HG02885 (cell line): ENCODE data around the gene CPLX1.

ENCODE experiments used
- ATAC-seq: cut with Tn5 transposase; IDR thresholded peaks from one replicate; pipeline ENCODE4 v1.9.1; 2021; ENCODE audit warnings: mild to moderate bottlenecking; ENCODE audit not compliant: unreplicated experiment, poor library complexity

CPLX1 gene

DNA sequence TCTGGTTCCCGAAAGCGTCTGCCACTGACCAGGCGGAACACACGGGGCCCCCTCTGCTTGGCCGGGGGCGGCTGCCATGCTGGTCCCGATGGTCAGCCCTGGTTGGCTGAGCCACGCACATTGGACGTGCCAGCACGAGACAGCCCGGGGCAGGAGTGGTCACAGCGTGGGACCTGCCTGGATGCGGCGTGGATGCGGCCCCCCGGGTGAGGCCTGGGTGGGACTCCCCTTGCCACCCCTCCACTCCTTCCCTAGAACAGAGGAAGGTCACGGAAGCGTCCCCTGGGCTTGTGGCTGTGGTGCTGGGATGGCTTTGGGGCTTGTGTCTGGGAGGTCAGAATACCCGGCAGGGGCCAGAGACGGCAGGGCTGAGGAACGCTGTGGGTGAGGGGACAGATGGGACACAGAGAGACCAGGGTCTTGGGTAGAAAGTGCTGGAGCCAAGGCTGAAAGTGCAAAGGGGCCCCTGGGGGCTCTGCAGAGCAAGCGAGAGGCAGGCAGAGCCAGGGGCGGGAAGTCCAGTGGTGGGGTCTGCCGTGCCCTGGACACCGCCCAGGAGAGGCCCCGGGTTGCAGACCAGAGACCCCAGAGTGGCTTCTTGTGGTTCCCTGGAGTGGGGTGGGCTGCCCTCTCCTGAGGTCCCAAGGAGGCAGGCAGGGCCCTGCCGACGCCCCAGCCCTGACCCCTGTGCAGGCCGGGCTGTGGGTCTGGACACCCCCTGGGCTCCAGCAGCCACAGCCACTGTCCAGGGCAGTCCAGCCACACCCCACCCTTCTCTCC, 8.6 kb upstream of the CPLX1 start:
- ATAC-seq: no peak

DNA sequence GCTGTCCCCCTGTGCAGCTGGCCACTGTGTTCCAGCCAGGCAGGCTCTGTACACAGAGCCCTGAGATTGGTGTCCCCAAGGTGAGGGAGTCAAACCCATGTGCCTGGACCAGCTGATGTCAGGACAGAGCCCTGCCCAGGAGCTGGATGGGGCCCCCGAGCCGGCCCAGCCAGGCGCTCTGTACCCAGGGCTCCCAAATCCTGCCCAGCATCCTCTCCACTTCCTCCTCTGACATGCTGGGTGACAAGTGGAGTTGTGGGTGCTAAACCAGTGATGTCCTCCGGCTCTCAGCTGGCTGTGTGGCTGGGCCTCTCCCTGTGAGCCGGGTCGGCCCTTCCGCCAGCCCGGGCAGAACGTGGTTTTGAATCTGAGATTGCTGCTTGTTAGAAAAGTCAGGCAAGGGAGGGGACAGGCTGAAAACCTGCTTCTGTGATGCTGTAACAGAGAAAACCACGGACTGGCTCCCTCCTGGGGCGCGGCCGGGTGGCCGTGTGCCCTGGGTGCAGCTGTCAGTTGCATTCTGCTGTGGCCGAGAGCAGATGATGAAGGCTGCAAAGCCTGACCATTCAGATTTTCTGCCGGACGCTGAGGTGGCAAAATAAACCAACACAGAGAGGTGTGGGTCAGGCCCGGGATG, 7.9 kb upstream of the CPLX1 start:
- no peak for ATAC-seq

DNA sequence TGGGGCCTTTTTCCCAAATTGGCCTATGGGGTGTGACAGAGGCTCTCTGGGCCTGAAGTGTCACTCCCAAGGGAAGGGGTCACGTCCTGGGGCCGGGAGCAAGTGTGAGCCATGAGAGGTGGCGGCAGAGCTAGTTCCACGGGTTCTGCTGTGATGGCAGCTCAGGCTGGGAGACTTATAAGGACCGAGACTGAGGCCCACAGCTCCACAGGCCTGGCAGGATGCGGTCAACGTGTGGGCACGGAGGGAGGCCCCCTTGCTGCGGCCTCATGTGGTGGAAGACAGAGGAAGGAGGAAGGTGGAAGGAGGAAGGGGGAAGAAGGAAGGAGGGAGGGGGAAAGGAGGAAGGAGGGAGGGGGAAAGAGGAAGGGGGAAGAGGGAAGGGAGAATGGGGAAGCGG, 7.2 kb upstream of the CPLX1 start:
- no peak for ATAC-seq

DNA sequence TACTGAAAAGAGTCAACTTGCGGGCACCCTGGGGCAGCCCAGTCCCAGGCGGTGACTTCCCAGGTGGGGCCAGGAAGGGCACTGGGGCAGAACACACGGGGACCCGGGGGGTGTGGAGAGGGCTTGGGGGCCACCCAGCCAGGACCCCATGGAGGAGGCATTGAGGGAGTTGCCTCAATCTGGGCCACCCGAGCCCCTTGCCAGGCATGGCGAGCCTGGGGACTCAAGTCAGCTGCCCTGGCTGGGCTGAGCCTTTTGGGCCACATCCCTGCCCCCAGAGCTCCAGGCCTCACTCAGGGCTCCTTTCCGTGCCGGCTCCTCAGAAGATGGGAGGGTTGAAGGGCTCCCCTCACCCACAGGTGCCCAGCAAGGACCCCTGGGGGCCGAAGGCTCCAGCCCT, 6.6 kb upstream of the CPLX1 start:
- ATAC-seq: no peak

- no peak for ATAC-seq
Measured at GRCh38 chr4:832108-832507, 6.2 kb upstream of the CPLX1 start.

DNA sequence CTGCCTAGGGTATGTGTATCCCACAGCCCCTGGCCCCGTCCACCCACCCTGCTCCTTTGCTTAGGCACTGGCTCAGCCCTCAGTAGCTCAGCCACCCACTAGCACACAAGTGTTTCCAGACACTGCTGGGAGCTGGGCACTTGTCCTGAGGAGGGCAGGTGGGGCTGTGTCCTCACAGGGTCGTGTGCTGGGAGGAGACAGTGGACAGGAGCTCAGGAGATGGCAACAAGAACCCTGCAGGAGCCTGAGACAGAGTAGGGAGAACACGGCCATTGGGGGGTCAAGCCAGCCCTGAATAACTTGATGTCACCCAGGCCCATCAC, 5.5 kb upstream of the CPLX1 start:
- no peak for ATAC-seq

DNA sequence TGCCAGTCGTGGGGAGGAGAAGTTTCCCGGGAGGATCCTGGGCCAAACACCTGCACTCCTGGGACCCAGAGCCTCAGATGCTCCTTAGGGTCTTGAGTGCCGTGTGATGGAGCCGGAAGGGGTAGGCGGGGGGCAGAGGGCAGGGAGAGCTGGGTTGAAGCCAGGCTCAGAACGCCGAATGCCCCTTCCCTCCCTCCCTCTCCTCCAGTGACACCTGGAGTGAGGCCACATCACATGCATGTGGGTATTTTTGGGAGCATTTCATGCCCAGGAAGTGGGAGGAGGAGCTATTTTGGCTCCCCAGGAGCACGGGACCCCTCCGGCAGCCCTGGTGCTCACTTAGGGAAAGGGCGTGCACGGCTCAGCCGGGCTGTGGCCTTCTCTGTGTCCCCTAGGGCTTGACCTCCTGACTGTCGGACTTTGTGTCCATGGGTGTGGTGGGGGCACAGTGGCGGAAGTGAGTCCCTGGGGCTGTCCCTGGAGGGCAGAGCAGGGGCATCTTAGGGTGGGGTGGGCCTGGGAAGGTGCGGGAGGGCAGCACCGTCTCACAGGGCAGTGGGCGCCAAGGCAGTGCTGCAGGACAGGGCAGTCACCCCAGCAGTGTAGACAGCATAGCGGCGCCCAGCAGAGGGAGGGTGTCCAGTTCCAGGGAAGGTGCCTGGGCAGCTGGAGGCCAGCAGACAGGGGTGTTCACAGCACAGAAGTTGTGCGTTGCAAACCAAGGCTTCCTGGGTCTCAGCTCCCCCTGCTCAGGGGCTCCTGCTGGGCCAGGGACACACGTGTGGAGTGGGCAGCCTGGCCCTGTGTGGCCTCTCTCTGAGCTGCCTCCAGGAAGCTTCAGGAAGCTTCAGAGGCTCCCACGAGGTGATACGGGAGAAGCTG, 4.9 kb upstream of the CPLX1 start:
- ATAC-seq: no peak

GRCh38 chr4:829761-830600, 4.1 kb upstream of the CPLX1 start:
- ATAC-seq: no peak

- no peak for ATAC-seq
Measured at GRCh38 chr4:829291-829690, 3.4 kb upstream of the CPLX1 start.

DNA sequence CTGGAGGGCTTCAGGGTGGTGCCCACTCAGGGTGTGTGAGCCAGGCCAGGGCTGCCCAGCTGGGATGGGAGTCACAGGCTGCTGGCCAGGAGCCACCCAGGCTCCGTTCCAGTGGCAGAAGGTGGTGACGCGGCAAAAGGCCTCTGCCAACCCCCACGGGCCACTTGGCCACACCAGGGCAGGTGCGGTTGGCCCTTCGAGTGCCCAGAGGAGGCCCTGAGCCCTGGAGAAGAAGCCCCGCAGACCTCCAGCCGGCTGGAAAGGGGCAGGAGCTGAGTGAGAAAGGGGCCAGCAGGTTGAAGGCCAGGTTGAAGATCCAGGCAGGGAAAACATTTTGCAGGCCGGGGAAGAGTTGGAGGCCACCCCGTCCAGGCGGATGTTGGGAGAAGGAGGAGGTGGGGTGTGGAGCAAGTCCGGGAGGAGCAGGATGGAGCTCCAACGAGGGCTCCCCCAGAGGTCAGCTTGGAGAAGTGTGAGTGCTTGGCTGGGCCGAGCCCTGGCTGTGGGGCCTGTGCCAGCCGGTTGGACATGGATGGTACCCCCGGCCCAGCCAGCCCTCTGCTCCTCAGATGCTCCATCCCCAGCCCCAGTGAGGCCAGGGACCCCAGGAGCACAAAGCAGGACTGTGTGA, 2.8 kb upstream of the CPLX1 start:
- no peak for ATAC-seq

DNA sequence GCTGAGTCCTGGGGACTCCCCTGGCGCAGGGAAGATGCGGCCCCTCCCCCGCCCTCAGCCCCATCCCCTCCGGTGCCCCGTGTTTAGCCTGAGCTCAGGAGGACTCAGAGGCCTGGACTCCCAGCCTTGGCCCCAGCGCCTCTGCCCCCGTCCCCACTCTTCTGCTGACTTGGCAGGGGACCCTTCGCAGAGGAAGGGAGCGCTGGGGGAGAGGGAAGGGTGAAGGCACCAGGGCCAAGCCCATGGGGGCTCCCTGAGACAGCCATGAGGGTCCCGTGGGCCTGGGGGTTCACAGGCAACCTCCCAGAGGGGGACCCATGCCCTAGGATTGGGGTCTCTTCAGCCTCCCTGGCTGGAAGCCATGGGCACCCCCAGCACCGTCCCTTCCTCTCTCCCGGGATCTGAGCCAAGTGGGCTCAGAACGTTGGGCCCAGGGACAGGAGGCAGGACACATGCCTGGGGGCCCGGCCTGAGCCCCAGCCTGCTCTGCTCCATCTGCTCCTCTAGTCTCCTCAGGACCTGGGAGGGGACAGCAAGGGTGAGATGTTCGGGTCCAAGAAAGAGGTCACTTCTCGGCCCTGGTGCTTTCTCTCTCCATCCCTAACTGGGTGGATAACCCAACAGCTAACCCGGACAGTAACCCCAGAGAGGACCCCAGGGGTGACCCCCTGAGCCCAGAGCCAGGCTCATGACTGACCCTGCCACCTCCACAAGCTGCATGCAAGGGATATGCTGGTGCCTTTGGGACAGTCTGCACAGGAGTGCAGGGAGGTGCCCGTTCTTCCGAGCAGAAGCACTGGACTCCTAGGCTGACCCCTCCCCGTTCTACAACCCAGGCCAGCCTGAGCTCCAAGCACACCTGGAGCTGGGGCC, 1.5 kb upstream of the CPLX1 start:
- no peak for ATAC-seq

GRCh38 chr4:826508-827208, 729 bp upstream of the CPLX1 start:
- ATAC-seq: no peak

GRCh38 chr4:825063-825970, 612 bp downstream of the CPLX1 start:
- no peak for ATAC-seq

DNA sequence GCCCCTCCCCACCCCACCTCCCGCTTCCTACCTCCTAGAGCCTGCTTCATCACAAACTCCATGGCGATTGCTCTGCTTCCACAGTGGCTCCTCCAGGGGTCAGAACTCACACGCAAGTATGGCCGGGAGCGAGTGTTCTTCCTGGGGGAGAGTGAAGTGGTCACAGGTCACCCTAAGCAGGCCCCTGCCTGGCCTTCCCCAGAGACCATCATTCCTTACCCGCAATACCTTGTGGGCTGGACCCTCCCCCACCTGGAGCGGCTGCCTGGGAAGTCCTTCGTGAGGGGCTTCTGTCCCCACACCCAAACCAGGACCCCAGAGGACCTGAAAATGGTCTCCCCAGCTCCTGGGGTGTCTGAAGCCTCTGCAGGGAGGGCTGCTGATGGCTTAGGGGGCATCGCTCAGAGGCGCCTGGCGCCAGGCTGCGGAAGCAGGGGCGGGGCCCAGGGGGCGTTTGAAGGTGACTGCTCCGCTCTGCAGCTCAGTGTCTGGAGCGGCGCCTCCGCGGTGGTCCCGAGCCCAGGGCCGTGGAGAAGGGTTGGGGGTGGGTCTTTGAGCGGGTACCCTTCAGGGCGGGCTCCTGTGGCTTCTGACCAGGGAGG, 1.4 kb downstream of the CPLX1 start:
- no peak for ATAC-seq

GRCh38 chr4:823761-824460, 2.0 kb downstream of the CPLX1 start:
- no peak for ATAC-seq

DNA sequence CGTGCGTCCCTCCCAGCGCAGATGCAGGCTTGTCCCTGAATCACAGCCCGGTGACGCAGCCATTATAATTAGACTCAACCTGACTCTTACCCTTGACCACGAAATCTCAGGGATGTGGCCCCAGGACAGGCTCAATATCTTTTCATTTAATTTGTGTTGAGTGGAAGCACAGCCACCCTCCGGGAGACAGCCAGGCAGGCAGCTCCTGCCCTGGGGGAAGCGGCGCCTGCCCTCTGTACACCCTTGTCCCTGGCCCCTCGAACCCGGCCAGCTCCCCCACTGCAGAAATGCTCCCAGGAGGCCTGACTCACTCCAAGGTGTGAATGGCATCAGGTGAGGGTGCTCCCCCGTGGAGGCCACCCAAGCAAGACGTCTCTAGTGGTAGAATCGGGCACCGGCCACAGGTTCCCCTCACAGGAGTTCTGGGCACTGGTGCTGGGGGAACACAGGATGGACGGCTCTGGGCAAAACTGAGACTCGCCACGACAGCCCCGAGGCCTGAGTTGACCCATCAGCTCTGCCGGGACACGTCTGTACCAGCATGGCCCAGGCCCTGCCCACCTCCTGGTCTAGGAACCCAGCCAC, 2.7 kb downstream of the CPLX1 start:
- no peak for ATAC-seq
